Measurements from ENCODE around the gene NRIP3. TPM values are rescaled to one million over a fixed set of nuclear protein-coding genes. Genes with fewer than 3 reads are reported as not detected.
A peak's percentile ranks its signal among the peaks of the same experiment; 100 is the strongest.
"Not testable (repeated sequence)": the region's sequence is repeated elsewhere in the genome, so short reads cannot be mapped to it uniquely, and the experiment has no call there.

Gene NRIP3
- total RNA-seq, 1 donor from 2014 or later, result 10.6 TPM

DNA sequence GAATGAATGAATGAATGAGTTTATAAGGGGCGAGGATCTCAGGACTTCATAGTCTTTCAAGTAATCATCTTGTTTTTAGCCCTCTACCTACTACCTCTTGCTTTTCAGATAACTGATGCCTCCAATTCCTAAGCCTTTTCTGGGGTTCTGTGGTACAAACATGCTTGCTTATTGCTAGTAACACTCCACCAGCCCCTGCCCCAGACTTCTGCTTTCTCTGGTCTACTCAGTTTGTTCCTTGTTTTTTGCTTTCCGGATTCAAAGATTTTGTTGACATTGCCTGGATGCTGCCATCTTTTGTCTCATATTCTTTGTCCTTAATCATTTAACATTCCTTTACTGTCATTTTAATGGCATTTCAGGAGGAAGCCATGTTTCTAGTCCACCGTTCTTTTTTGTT lies 30.7 kb downstream of the NRIP3 start:
- DNase-seq (ENCODE audit: low spot score), result no peak

DNA sequence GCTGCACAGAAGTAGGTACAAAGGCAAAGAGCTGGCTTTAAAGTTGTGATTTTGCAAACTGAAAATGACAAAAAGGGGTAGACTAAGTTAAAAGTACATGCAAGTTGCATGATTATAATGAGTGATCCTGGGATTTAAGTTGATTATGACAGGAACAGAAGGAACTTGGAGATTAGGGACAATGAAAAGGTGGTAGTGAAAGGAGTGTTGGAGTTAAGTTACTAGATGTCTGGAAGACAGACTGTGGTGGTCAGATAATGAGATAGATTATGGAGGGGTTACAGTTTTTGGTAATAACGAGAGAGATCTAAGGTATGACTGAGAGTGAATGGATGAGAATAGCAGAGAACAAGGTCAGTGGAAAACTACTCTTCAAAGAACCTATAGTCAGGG lies 31.9 kb downstream of the NRIP3 start:
- DNase-seq (ENCODE audit: low spot score), result no peak

DNA sequence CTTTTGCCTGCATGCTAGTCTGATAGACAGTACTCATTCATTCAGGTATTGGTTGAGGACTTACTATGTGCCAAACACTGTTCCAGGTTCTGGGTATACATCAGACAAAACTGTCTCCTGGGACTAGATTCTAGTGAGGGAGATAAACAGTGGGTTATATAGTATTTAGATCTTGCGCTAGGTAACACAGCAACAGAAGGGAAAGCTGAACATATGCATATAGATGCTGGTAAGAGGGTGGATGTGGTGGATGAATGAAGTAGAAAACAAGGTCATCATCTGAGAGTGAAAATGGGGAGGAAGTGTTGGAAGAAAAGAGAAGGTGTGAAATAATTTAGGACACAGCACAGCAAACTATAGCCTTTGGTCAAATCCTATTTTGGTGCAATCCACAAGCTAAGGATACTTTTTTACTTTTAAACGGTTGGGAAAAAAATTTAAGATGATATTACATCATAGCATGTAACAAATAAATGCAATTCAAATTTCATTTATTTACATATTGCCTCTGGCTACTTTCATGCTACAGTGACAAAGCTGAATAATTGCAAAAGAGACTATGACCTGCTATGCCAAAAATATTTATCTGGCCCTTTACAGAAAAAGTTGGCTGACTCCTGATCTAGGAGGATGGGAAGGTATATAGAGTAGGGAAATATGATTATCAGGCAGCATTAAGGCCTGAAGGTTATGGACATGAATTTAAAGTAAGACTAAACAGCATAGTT lies 32.4 kb downstream of the NRIP3 start:
- no peak for DNase-seq (ENCODE audit: low spot score)

DNA sequence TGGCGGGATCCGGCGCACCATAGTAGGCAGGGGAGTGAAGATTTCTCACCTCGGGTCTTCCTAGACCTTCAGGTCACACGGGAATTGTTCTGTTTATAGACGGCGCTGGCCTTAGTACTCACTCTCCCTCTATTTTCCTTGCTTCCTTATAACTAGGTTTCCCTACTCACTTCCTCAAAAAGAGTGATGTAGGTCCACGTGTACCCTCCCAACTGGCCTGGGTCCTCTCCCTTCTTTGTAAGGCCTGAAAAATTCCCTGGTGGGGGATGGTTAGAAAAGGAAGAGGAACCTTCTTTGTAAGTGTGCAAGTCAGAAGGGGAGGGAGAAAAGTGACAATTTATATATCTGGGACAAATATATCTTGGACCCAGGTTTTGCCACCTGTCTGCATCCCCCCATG lies 36.6 kb downstream of the NRIP3 start:
- no peak for DNase-seq (ENCODE audit: low spot score)

- peak; percentile 95 for DNase-seq (ENCODE audit: low spot score)
These were observed 39.2 kb downstream of the NRIP3 start, which contains the start of gene TMEM9B for GRCh38 chr11:8964324-8965320. TMEM9B (minus strand) TSS chr11:8964442; CDS start chr11:8964313, 129 bp downstream.

DNA sequence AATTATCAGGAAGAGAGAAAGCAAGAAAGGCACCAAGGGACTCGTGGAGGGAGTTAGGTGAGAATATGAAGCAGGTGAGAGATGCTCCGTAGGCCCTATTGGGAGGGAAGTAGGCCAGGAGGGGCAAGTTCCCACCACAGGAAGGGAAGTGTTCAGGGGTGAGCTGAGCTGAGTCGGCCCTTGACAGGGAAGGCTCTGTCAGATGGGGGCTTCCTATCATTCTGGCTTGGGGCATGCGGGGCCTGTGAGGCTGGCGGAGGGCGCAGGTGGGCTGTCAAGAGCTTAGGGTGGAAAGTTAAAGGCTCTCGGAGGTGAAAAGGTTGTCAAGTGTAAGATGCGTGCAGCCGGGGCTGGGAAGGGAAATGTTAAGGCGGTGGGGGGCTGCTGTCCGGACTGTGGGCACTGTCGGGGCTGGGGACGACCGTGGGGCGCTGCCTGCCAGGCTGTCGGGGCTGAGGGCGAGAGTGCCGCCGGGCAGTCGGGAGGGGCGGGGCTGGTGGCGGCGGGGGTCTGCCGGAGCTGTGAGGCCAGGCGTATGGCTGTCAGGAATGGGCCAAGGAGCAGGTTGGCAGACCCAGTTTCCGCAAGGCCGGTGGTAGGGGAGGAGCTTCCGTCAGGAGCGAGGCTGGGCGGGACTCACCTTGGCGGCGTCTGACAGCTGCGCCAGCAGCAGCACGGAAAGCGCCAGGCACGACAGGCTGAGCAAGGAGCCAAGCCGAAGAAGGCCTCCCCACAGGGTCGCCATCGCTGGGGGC lies 40.1 kb downstream of the NRIP3 start:
- DNase-seq (ENCODE audit: low spot score), result no peak

DNA sequence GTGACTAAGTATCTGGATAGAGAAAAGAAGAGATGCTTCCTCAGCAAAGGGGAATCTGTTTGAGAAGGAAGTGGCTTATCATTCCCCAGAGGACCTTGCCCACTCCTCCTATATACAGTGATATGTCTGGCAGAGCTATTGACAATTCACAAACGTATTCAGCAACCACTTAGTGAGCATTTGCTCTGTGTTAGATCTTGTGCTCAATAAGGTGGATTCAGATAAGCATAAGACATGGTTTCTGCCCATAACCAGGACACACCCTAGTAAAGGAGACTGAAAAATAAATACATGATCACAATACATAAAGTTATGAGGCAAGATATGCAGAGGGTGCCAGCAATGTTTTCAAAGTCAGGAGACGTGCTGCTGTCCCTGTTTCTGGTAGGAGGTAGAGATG lies 41.0 kb downstream of the NRIP3 start:
- DNase-seq (ENCODE audit: low spot score), result no peak

GRCh38 chr11:8961401-8961800 lies 42.4 kb downstream of the NRIP3 start:
- DNase-seq (ENCODE audit: low spot score), result no peak

GRCh38 chr11:8959546-8960166 lies 44.1 kb downstream of the NRIP3 start:
- peak; percentile 90 for DNase-seq (ENCODE audit: low spot score)

GRCh38 chr11:8956860-8957259 lies 46.9 kb downstream of the NRIP3 start:
- no peak for DNase-seq (ENCODE audit: low spot score)

DNA sequence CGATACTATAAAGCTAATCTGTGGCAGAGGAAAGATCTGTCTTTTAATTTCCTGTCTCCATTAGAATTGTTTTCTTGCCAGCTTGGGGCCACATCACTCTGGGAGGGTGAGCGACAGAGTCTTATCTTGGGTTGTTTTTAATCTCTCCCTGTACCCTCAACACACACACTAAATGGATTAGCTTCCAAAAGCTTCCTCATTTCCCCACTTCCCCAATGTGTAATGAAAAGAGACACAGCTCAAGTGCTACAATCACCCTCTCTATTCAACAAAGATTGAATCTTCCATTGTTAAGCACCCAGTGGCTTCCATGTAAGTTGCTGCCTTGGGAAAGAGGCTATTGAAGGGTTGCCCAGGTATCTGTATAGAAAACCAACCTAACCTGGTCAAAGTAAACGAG lies 54.9 kb downstream of the NRIP3 start:
- no peak for DNase-seq (ENCODE audit: low spot score)

DNA sequence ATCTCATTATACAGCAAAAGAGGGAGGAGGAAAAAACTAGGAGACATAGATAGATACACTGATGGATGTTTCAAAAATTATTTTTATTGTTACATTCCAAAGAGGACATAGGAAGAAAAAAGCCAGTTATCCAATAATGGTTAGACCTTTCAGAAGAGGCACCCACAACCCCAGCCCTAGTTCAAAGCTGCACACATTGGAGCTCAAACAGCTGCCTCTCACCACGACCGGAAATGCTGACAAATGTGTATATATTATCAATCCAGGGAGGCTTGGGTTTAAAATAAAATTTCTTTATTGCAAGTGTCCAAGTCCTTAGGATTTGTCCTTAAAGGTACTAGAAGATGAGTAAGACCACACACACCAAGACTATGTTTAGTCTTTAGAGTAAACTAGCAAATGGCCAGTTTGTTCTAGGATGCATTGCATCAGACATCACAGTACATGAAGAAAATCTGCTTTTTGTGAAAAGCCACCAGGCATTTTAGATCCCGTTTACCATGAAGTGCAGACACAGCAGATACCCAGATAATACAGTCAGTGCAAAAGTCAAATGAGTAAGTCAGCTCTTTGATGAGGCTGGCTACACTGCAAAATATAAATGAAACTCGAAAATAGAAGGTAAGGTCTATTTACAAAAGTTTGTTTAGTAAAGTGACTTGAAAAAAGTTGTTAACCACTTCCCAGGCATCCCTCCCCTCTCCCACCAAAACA lies 56.4 kb downstream of the NRIP3 start:
- no peak for DNase-seq (ENCODE audit: low spot score)

- DNase-seq (ENCODE audit: low spot score), result no peak
These were observed 61.2 kb downstream of the NRIP3 start, which contains the start of gene ASCL3 for GRCh38 chr11:8942518-8943066. ASCL3 (minus strand) TSS chr11:8943016; CDS start chr11:8938161, 4,855 bp downstream.

GRCh38 chr11:8941341-8942103 lies 62.3 kb downstream of the NRIP3 start:
- DNase-seq (ENCODE audit: low spot score), result no peak

DNA sequence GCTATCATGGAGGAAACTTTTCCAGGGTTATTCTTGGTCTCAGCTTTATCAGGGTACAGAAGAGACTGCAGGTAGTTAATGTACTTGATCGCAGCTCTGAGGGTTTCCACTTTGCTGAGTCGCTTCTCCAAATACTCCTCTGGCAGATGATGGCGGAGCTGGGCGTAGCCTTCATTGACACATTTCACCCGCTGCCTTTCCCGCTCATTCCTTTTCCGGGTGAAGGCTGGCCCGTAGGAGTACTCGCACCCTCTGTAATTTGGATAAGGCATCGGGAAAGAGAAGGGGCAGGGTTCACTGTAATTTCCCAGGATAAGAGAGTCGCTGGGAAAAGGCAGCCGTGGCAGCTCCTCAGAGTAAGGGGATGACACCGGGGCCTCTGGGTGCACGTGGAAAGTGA lies 66.1 kb downstream of the NRIP3 start:
- no peak for DNase-seq (ENCODE audit: low spot score)

- DNase-seq (ENCODE audit: low spot score), result no peak
These were observed 66.6 kb downstream of the NRIP3 start for GRCh38 chr11:8937159-8937558.

DNA sequence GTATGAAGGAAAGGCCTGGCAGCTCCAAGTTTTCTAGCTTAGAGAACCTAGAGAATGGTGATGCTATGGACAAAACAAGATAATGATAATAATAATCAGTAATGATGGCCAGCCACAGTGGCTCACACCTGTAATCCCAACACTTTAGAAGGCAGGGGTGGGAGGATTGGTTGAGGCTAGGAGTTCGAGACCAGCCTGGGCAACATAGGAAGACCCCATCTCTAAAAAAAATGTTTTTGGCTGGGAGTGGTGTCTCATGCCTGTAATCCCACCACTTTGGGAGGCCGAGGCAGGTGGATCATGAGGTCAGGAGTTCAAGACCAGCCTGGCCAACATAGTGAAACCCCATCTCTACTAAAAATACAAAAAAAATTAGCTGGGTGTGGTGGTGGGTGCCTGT lies 68.0 kb downstream of the NRIP3 start:
- not testable (repeated sequence) for DNase-seq (ENCODE audit: low spot score)

- peak; percentile 92 for DNase-seq (ENCODE audit: low spot score)
These were observed 68.9 kb downstream of the NRIP3 start for GRCh38 chr11:8934742-8935488.

DNA sequence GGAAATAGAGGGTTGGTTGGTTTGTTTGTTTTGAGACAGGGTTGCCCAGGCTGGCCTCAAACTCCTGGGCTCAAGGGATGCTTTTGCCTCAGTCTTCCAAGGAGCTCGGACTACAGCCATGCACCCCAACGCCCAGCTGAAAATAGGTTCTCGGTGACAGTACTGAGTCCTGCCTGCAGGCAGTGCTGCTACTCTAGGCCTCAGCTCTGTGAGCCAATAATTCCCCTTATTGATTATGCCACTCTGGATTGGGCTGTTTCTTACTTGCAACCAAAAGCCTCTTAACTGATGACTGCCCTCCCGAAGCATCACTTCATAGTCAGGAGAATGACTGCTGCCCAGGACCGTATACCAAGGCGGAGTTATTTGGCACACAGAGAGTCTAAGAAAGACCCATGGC lies 69.9 kb downstream of the NRIP3 start:
- DNase-seq (ENCODE audit: low spot score), result no peak
